Retinal pigment epithelial cell (primary cell): ENCODE results near the gene DNAH5.

Experiments used
- DNase-seq: peaks from one replicate; pipeline ENCODE4 v3.0.0-alpha.2; 2010; ENCODE audit warnings: low read depth
- H3K4me3 ChIP-seq: 2 replicates; pipeline ENCODE4 v1.5.1; 2011; ENCODE audit warnings: mild to moderate bottlenecking, low read length, control low read depth, moderate library complexity
- TF ChIP-seq, protein P1 (sequence below): conservative IDR thresholded peaks from 2 replicates; pipeline ENCODE4 v1.5.1; 2011; ENCODE audit warnings: low read depth, low read length, control low read depth, inconsistent platforms

DNAH5 gene

GRCh38 chr5:13921578-13921977, 22.9 kb downstream of the DNAH5 start:
- no peak overlapping the region for H3K4me3 ChIP-seq
- TF ChIP-seq, protein P1, sequence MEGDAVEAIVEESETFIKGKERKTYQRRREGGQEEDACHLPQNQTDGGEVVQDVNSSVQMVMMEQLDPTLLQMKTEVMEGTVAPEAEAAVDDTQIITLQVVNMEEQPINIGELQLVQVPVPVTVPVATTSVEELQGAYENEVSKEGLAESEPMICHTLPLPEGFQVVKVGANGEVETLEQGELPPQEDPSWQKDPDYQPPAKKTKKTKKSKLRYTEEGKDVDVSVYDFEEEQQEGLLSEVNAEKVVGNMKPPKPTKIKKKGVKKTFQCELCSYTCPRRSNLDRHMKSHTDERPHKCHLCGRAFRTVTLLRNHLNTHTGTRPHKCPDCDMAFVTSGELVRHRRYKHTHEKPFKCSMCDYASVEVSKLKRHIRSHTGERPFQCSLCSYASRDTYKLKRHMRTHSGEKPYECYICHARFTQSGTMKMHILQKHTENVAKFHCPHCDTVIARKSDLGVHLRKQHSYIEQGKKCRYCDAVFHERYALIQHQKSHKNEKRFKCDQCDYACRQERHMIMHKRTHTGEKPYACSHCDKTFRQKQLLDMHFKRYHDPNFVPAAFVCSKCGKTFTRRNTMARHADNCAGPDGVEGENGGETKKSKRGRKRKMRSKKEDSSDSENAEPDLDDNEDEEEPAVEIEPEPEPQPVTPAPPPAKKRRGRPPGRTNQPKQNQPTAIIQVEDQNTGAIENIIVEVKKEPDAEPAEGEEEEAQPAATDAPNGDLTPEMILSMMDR = no peak
- DNase-seq = no peak

- H3K4me3 ChIP-seq = no peak overlapping the region
- TF ChIP-seq, protein P1 = no peak
- DNase-seq = no peak
Measured at GRCh38 chr5:13919786-13920185, 24.7 kb downstream of the DNAH5 start.

DNA sequence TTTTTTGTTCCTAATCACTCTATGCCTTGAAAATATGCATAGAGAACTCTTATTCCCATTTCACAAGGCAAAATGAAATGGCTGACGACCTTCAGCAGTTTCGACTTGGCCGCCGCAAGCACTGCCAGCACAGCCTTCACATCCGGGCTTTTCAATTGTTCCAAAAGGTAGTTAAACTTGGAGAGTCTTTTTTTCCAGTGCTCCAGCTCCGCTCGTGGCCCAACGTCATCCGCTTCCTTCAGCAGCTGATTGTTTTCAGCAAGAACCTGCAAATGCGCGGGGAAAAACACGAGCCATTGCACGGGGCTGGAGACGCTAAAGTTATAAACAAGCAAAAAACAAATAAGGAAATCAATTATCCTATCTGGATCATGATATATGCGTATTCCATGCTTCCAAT, 25.4 kb downstream of the DNAH5 start:
- TF ChIP-seq, protein P1 = no peak
- no peak for DNase-seq
- H3K4me3 ChIP-seq = no peak overlapping the region

DNA sequence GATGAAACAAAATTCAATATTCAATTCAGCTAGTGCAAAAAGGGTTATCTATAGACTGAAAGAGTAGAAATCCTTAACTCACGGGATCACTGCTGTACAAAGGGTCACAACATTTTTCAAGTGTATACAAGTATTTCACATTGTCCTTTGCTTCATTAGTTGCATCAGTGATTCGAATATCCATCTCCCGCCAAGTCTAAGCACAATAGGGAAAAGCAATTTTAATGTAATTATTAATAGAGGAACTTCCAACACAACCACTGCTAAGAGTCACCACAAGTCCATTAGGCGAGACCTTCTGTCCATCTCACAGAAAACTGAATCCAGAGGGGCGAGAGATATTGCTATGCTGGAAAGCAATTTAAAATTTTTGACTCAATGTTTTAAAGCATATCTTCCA, 27.4 kb downstream of the DNAH5 start:
- TF ChIP-seq, protein P1 = no peak
- no peak for DNase-seq
- no peak overlapping the region for H3K4me3 ChIP-seq

- TF ChIP-seq, protein P1 = no peak
- no peak for DNase-seq
- H3K4me3 ChIP-seq = no peak overlapping the region
Measured at GRCh38 chr5:13913962-13914361, 30.5 kb downstream of the DNAH5 start.

DNA sequence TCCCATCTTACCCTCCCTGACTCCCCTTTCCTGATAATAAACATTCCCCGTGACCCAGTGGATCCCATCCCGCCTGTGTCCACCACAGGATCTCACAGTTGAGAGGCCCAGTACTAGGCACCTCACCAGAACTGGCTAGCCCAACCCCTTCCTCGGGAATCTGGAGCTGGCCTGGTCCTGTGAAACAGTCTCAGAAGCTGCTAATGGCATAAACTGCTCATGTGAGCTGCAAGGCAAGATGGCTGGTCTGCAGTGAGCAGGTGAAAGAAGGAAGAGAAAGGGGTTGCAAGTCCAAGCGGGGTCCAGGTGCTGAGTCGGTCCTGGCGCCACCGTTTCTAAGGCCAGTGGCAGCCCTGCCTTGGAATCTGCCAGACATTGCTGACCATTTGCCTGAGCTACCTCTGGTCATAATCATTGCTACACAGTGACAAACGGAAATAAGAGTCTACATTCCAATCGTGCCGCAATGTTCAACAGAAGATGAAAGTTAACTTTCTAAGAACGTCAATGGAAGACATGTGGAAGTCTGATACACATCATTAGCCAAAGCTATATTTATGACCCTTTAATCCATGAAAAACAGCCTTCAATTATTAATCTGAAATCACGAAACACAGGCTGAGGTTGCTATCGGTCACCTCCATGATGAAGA, 33.7 kb downstream of the DNAH5 start:
- TF ChIP-seq, protein P1 = no peak
- no peak overlapping the region for H3K4me3 ChIP-seq
- DNase-seq = no peak

- TF ChIP-seq, protein P1 = no peak
- no peak for DNase-seq
- H3K4me3 ChIP-seq = no peak overlapping the region
Measured at GRCh38 chr5:13910201-13910600, 34.3 kb downstream of the DNAH5 start.
